ENCODE data around the gene CACNA2D1. TPM values are rescaled to one million over a fixed set of nuclear protein-coding genes. Genes with fewer than 3 reads are reported as not detected.

The CACNA2D1 gene
- total RNA-seq, 4 donors from 2014 or later: 0.30 to 12.8 (median 2.4) TPM

- Histone ChIP-seq H3K4me1 (no peaks in the 10 kb centered on the region), H3K9me3 (no peaks in the 10 kb centered on the region), H3K36me3 (no peaks in the 10 kb centered on the region), H3K27me3 (no peaks in the 10 kb centered on the region), H3K27ac (no peak overlapping the region), H3K4me3 (no peak overlapping the region)
- DNase-seq: no peak
- WGBS, 2 donors: 28 to 43% methylated on average over 2 of the region's 2 CpGs
- intact Hi-C loops (cut with DNase I): no loop called here
- no peak for TF ChIP-seq POLR2A (IDR thresholded peaks at IDR 0.05)
- TF ChIP-seq CTCF (IDR thresholded peaks at IDR 0.05): no peak
Measured at GRCh38 chr7:82131215-82131614, 312.4 kb downstream of the CACNA2D1 start.

GRCh38 chr7:82129091-82129490 lies 314.5 kb downstream of the CACNA2D1 start:
- intact Hi-C loops (cut with DNase I): no loop called here
- TF ChIP-seq CTCF (IDR thresholded peaks at IDR 0.05) (no peak), POLR2A (IDR thresholded peaks at IDR 0.05) (no peak)
- DNase-seq: no peak
- H3K27ac ChIP-seq: no peak overlapping the region
- no peaks in the 10 kb centered on the region for H3K4me1 ChIP-seq
- H3K9me3 ChIP-seq: peaks cover 0 to 6% (median 0%) of the 10 kb centered on the region in 3 donors
- H3K27me3 ChIP-seq: no peaks in the 10 kb centered on the region
- no peak overlapping the region for H3K4me3 ChIP-seq
- H3K36me3 ChIP-seq: no peaks in the 10 kb centered on the region

GRCh38 chr7:82128546-82128945 lies 315.0 kb downstream of the CACNA2D1 start:
- H3K36me3 ChIP-seq: no peaks in the 10 kb centered on the region
- no peaks in the 10 kb centered on the region for H3K4me1 ChIP-seq
- TF ChIP-seq CTCF (IDR thresholded peaks at IDR 0.05) (no peak), POLR2A (IDR thresholded peaks at IDR 0.05) (no peak)
- H3K4me3 ChIP-seq: no peak overlapping the region
- 52 to 58% methylated on average over 3 of the region's 3 CpGs for WGBS, 2 donors
- intact Hi-C loops (cut with DNase I): no loop called here
- peaks cover 0 to 7% (median 0%) of the 10 kb centered on the region in 3 donors for H3K9me3 ChIP-seq
- H3K27ac ChIP-seq: no peak overlapping the region
- DNase-seq: no peak
- no peaks in the 10 kb centered on the region for H3K27me3 ChIP-seq

- Histone ChIP-seq H3K4me3 (no peak overlapping the region), H3K36me3 (no peaks in the 10 kb centered on the region), H3K4me1 (no peaks in the 10 kb centered on the region), H3K27ac (no peak overlapping the region), H3K9me3 (peaks cover 0 to 7% (median 0%) of the 10 kb centered on the region in 3 donors), H3K27me3 (no peaks in the 10 kb centered on the region)
- intact Hi-C loops (cut with DNase I): no loop called here
- no peak for DNase-seq
- no peak for TF ChIP-seq CTCF (IDR thresholded peaks at IDR 0.05)
- TF ChIP-seq POLR2A (IDR thresholded peaks at IDR 0.05): no peak
- 77 to 86% methylated on average over 1 of the region's 1 CpG for WGBS, 2 donors
Measured at GRCh38 chr7:82126576-82126975, 317.0 kb downstream of the CACNA2D1 start.

GRCh38 chr7:82124445-82124844 lies 319.1 kb downstream of the CACNA2D1 start:
- H3K4me1 ChIP-seq: no peaks in the 10 kb centered on the region
- WGBS, 2 donors: 86 to 91% methylated on average over 2 of the region's 2 CpGs
- DNase-seq: no peak
- peaks cover 0 to 7% (median 0%) of the 10 kb centered on the region in 3 donors for H3K9me3 ChIP-seq
- no peaks in the 10 kb centered on the region for H3K36me3 ChIP-seq
- no peak for TF ChIP-seq POLR2A (IDR thresholded peaks at IDR 0.05)
- TF ChIP-seq CTCF (IDR thresholded peaks at IDR 0.05): no peak
- no peaks in the 10 kb centered on the region for H3K27me3 ChIP-seq
- intact Hi-C loops (cut with DNase I): no loop called here
- no peak overlapping the region for H3K4me3 ChIP-seq
- H3K27ac ChIP-seq: no peak overlapping the region
